ENCODE measurements around the gene FBXL13. TPM values are rescaled to one million over a fixed set of nuclear protein-coding genes. Genes with fewer than 3 reads are reported as not detected.

Gene FBXL13
- total and polyA plus RNA-seq, 2 experiments from 2014 or later = 1.2 to 2.5 TPM

DNA sequence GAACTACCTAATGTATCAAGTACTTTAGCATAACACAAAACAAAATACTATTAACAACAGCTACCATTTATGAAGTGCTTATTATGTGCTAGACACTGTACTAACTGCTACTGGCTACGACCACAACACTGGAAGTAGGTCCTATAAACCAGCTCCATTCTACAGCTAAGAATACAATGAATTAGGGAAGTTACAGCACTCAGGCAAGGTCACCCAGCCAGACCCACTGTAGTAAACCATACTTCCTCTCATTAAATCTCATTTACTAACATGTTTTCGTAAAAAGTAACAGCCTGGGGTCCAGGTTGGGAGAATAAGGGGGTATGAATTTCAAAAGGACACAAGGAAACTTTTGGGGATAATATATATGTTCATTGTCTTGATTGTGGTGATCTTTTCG lies 48.9 kb upstream of the FBXL13 start:
- no peak for TF ChIP-seq CTCF (conservative IDR thresholded peaks at IDR 0.05; ENCODE audit: low read depth in 2 of 2)
- Histone ChIP-seq H3F3A (replicated peaks; ENCODE audit: low read depth) (no peaks in the 10 kb centered on the region), H3K27ac (ENCODE audit: low read depth) (no peak overlapping the region), H3K4me3 (no peak overlapping the region), H4K20me1 (replicated peaks; ENCODE audit: insufficient read depth) (peaks cover 5% of the 10 kb centered on the region), H2AFZ (no peak overlapping the region), H3K4me2 (no peak overlapping the region), H3K36me3 (ENCODE audit: insufficient read depth) (peaks cover 2% of the 10 kb centered on the region; the same call in 1 of the 2 replicates), H3K79me2 (replicated peaks; ENCODE audit: insufficient read depth) (no peaks in the 10 kb centered on the region), H3K4me1 (ENCODE audit: insufficient read depth) (no peaks in the 10 kb centered on the region), H3K27me3 (ENCODE audit: insufficient read depth) (no peaks in the 10 kb centered on the region), H3K9me2 (ENCODE audit: insufficient read depth) (no peaks in the 10 kb centered on the region)
- peaks cover 17% of the 10 kb centered on the region; the same call in 2 of the 3 replicates for H3K36me3 Mint-ChIP-seq (ENCODE audit: low read depth)
- H3K9me3 Mint-ChIP-seq = no peaks in the 10 kb centered on the region
- H3K27me3 Mint-ChIP-seq (ENCODE audit: insufficient read depth, low read depth, poor library complexity) = no peaks in the 10 kb centered on the region
- no peak for DNase-seq (ENCODE audit: low spot score)
- no peak for ATAC-seq
- no peak overlapping the region for H3K27ac Mint-ChIP-seq
- no peaks in the 10 kb centered on the region for H3K4me1 Mint-ChIP-seq
- H3K4me3 Mint-ChIP-seq = no peak overlapping the region

DNA sequence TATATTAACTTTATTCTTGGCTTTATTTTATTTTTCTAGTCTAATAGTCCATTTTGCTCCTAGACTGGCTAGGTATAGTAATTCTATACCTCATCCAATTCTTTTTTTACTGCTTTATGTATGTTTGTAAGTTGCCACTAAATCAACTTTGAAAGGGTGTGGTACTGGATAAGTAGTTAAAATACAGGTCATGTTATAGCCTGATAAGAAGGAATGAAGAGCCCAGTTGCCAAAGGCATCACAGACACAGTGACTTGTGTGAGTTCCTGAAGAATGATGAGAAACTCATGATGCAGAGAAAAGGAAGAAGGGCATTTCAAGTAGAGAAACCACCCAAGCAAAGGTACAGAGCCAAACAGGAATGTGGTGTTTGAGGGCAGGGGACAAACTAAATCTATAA lies 47.0 kb upstream of the FBXL13 start:
- Histone ChIP-seq H3K4me1 (ENCODE audit: insufficient read depth) (no peaks in the 10 kb centered on the region), H3K79me2 (replicated peaks; ENCODE audit: insufficient read depth) (no peaks in the 10 kb centered on the region), H3K4me2 (no peak overlapping the region), H3F3A (replicated peaks; ENCODE audit: low read depth) (no peaks in the 10 kb centered on the region), H3K9me2 (ENCODE audit: insufficient read depth) (no peaks in the 10 kb centered on the region), H2AFZ (no peak overlapping the region), H3K4me3 (no peak overlapping the region), H3K27ac (ENCODE audit: low read depth) (no peak overlapping the region), H4K20me1 (replicated peaks; ENCODE audit: insufficient read depth) (peaks cover 5% of the 10 kb centered on the region; the same call in 1 of the 2 replicates), H3K27me3 (ENCODE audit: insufficient read depth) (no peaks in the 10 kb centered on the region), H3K36me3 (ENCODE audit: insufficient read depth) (no peaks in the 10 kb centered on the region)
- no peak overlapping the region for H3K4me3 Mint-ChIP-seq
- H3K36me3 Mint-ChIP-seq (ENCODE audit: low read depth) = peaks cover 11% of the 10 kb centered on the region; the same call in 2 of the 3 replicates
- DNase-seq (ENCODE audit: low spot score) (no peak), ATAC-seq (no peak)
- H3K27me3 Mint-ChIP-seq (ENCODE audit: insufficient read depth, low read depth, poor library complexity) = no peaks in the 10 kb centered on the region
- H3K9me3 Mint-ChIP-seq = no peaks in the 10 kb centered on the region
- no peaks in the 10 kb centered on the region for H3K4me1 Mint-ChIP-seq
- TF ChIP-seq JUNB (IDR thresholded peaks at IDR 0.05; ENCODE audit: unreplicated experiment) (no peak), CREB1 (CRISPR knock-in tag; IDR thresholded peaks at IDR 0.05; ENCODE audit: low read depth) (no peak), ZNF114 (CRISPR knock-in tag; IDR thresholded peaks at IDR 0.05) (no peak), EZH2 (IDR thresholded peaks at IDR 0.05; ENCODE audit: low read depth, unreplicated experiment) (no peak), POLR2AphosphoS5 (IDR thresholded peaks at IDR 0.05; ENCODE audit: low read depth) (no peak), STAT1 (IDR thresholded peaks at IDR 0.05; ENCODE audit: unreplicated experiment) (no peak), EZH2phosphoT487 (IDR thresholded peaks at IDR 0.05; ENCODE audit: unreplicated experiment) (no peak), CTCF (conservative IDR thresholded peaks at IDR 0.05; ENCODE audit: low read depth in 2 of 2) (no peak)
- TF ChIP-seq, protein P1, sequence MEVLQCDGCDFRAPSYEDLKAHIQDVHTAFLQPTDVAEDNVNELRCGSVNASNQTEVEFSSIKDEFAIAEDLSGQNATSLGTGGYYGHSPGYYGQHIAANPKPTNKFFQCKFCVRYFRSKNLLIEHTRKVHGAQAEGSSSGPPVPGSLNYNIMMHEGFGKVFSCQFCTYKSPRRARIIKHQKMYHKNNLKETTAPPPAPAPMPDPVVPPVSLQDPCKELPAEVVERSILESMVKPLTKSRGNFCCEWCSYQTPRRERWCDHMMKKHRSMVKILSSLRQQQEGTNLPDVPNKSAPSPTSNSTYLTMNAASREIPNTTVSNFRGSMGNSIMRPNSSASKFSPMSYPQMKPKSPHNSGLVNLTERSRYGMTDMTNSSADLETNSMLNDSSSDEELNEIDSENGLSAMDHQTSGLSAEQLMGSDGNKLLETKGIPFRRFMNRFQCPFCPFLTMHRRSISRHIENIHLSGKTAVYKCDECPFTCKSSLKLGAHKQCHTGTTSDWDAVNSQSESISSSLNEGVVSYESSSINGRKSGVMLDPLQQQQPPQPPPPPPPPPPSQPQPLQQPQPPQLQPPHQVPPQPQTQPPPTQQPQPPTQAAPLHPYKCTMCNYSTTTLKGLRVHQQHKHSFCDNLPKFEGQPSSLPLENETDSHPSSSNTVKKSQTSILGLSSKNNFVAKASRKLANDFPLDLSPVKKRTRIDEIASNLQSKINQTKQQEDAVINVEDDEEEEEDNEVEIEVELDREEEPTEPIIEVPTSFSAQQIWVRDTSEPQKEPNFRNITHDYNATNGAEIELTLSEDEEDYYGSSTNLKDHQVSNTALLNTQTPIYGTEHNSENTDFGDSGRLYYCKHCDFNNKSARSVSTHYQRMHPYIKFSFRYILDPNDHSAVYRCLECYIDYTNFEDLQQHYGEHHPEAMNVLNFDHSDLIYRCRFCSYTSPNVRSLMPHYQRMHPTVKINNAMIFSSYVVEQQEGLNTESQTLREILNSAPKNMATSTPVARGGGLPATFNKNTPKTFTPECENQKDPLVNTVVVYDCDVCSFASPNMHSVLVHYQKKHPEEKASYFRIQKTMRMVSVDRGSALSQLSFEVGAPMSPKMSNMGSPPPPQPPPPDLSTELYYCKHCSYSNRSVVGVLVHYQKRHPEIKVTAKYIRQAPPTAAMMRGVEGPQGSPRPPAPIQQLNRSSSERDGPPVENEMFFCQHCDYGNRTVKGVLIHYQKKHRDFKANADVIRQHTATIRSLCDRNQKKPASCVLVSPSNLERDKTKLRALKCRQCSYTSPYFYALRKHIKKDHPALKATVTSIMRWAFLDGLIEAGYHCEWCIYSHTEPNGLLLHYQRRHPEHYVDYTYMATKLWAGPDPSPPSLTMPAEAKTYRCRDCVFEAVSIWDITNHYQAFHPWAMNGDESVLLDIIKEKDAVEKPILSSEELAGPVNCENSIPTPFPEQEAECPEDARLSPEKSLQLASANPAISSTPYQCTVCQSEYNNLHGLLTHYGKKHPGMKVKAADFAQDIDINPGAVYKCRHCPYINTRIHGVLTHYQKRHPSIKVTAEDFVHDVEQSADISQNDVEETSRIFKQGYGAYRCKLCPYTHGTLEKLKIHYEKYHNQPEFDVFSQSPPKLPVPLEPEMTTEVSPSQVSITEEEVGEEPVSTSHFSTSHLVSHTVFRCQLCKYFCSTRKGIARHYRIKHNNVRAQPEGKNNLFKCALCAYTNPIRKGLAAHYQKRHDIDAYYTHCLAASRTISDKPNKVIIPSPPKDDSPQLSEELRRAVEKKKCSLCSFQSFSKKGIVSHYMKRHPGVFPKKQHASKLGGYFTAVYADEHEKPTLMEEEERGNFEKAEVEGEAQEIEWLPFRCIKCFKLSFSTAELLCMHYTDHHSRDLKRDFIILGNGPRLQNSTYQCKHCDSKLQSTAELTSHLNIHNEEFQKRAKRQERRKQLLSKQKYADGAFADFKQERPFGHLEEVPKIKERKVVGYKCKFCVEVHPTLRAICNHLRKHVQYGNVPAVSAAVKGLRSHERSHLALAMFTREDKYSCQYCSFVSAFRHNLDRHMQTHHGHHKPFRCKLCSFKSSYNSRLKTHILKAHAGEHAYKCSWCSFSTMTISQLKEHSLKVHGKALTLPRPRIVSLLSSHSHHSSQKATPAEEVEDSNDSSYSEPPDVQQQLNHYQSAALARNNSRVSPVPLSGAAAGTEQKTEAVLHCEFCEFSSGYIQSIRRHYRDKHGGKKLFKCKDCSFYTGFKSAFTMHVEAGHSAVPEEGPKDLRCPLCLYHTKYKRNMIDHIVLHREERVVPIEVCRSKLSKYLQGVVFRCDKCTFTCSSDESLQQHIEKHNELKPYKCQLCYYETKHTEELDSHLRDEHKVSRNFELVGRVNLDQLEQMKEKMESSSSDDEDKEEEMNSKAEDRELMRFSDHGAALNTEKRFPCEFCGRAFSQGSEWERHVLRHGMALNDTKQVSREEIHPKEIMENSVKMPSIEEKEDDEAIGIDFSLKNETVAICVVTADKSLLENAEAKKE (CRISPR knock-in tag; IDR thresholded peaks at IDR 0.05) = no peak
- TF ChIP-seq, protein P2, sequence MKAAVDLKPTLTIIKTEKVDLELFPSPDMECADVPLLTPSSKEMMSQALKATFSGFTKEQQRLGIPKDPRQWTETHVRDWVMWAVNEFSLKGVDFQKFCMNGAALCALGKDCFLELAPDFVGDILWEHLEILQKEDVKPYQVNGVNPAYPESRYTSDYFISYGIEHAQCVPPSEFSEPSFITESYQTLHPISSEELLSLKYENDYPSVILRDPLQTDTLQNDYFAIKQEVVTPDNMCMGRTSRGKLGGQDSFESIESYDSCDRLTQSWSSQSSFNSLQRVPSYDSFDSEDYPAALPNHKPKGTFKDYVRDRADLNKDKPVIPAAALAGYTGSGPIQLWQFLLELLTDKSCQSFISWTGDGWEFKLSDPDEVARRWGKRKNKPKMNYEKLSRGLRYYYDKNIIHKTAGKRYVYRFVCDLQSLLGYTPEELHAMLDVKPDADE (IDR thresholded peaks at IDR 0.05) = no peak
- H3K27ac Mint-ChIP-seq = no peak overlapping the region

Data from GM23338 (cell line).